ENCODE data around the gene HAT1. TPM values are rescaled to one million over a fixed set of nuclear protein-coding genes. Genes with fewer than 3 reads are reported as not detected.

HAT1 gene
- total and polyA plus RNA-seq, 10 of the 15 experiments (the other 5 are each of a cell fraction or from before 2014, with no cell fraction given), result 60.0 to 225 (median 130) TPM

DNA sequence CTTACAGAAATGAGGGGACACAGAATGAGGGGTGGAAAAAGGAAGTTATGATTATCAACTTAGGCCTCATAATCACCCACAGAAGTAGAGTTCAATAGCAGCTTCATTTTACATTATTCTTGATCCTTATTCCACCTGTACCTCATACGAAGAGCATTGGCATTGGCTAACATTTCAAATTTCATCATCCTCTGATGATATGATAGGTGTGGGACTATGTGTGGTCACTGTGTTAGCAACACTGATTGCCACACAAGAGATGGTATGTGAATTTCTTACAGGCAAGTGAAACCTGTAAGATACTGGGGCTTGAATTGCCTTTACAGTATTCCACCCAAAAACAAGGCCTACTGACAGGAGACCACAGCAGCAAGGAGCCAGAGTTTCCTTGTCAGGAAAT lies 14.0 kb upstream of the HAT1 start (continued):
- TF ChIP-seq, protein P1, sequence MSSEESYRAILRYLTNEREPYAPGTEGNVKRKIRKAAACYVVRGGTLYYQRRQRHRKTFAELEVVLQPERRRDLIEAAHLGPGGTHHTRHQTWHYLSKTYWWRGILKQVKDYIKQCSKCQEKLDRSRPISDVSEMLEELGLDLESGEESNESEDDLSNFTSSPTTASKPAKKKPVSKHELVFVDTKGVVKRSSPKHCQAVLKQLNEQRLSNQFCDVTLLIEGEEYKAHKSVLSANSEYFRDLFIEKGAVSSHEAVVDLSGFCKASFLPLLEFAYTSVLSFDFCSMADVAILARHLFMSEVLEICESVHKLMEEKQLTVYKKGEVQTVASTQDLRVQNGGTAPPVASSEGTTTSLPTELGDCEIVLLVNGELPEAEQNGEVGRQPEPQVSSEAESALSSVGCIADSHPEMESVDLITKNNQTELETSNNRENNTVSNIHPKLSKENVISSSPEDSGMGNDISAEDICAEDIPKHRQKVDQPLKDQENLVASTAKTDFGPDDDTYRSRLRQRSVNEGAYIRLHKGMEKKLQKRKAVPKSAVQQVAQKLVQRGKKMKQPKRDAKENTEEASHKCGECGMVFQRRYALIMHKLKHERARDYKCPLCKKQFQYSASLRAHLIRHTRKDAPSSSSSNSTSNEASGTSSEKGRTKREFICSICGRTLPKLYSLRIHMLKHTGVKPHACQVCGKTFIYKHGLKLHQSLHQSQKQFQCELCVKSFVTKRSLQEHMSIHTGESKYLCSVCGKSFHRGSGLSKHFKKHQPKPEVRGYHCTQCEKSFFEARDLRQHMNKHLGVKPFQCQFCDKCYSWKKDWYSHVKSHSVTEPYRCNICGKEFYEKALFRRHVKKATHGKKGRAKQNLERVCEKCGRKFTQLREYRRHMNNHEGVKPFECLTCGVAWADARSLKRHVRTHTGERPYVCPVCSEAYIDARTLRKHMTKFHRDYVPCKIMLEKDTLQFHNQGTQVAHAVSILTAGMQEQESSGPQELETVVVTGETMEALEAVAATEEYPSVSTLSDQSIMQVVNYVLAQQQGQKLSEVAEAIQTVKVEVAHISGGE (CRISPR knock-in tag; IDR thresholded peaks at IDR 0.05), result no peak
- TF ChIP-seq BACH1 (IDR thresholded peaks at IDR 0.05; ENCODE audit: borderline replicate concordance), result no peak
- TF ChIP-seq HDAC6 (IDR thresholded peaks at IDR 0.05; ENCODE audit: unreplicated experiment), result no peak
- no peak for TF ChIP-seq NFYB (IDR thresholded peaks at IDR 0.05; ENCODE audit: insufficient read depth, low read depth, low read length)
- TF ChIP-seq CHD2 (IDR thresholded peaks at IDR 0.05; ENCODE audit: borderline replicate concordance, low read depth, low read length), result no peak
- TF ChIP-seq, protein P2, sequence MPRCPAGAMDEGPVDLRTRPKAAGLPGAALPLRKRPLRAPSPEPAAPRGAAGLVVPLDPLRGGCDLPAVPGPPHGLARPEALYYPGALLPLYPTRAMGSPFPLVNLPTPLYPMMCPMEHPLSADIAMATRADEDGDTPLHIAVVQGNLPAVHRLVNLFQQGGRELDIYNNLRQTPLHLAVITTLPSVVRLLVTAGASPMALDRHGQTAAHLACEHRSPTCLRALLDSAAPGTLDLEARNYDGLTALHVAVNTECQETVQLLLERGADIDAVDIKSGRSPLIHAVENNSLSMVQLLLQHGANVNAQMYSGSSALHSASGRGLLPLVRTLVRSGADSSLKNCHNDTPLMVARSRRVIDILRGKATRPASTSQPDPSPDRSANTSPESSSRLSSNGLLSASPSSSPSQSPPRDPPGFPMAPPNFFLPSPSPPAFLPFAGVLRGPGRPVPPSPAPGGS (IDR thresholded peaks at IDR 0.05; ENCODE audit: borderline replicate concordance, insufficient read depth, low read depth, low read length, poor library complexity, severe bottlenecking), result no peak

DNA sequence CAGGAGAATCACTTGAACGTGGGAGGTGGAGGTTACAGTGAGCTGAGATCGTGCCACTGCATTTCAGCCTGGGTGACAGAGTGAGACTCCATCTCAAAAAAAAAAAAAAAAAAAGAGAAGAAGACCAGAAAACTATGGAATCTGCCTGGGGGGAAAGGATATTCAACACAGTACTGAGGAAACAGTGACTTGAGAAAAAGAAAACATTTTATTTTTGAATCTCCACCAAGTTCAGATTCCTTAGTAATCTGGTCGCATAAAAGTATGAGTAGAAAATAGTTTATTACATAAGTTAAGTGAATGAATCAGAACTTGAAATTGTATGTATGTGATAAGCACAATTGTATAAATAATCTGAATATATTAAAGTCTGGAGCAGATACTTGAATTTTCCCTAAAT lies 13.0 kb upstream of the HAT1 start:
- ATAC-seq, result no peak
- POLR2A ChIA-PET, result interaction anchor here (0.6 kb wide), 1 partner anchor 79 kb away, joined by 4 read pairs; no protein-coding TSS in a partner anchor
- no peaks in the 10 kb centered on the region for H3K79me2 ChIP-seq (ENCODE audit: control insufficient read depth, insufficient read depth, low read length)
- no peak overlapping the region for H3K4me3 ChIP-seq
- in situ Hi-C loops (cut with MboI) (no loop called here), intact Hi-C loops (cut with micrococcal nuclease; ENCODE audit: unreplicated experiment) (no loop called here)
- no TSS peak for BruUV-seq (replicated peaks)
- no peaks in the 10 kb centered on the region for H3K36me3 ChIP-seq (ENCODE audit: control insufficient read depth in 2 of 2, insufficient read depth in 2 of 2, low read length in 1 of 2)
- CTCF ChIA-PET, result no interaction called here
- no peak for FAIRE-seq
- WGBS (ENCODE audit: insufficient coverage, insufficient replicate concordance, low lambda C conversion rate, missing lambda C conversion rate), result 93% methylated on average over 2 of the region's 3 CpGs
- RAD21 ChIA-PET (ENCODE audit: unreplicated experiment), result interaction anchor here (0.7 kb wide), 1 partner anchor 1235 kb away, joined by 3 read pairs; no protein-coding TSS in a partner anchor
- no peaks in the 10 kb centered on the region for H3K9me3 ChIP-seq (replicated peaks; ENCODE audit: control insufficient read depth, insufficient read depth, low read length)
- SMC1A ChIA-PET (ENCODE audit: uncharacterized antibody, unreplicated experiment), result no interaction called here
- H3K27ac ChIP-seq (ENCODE audit: control insufficient read depth, insufficient read depth), result no peak overlapping the region
- H3K4me1 ChIP-seq (ENCODE audit: control insufficient read depth, insufficient read depth, low read length), result no peaks in the 10 kb centered on the region
- H3K9ac ChIP-seq (ENCODE audit: control insufficient read depth, insufficient read depth, low read length), result no peak overlapping the region
- no peaks in the 10 kb centered on the region for H3K27me3 ChIP-seq (replicated peaks in 1 of 2; ENCODE audit: control insufficient read depth in 2 of 2, insufficient read depth in 2 of 2, low read length in 1 of 2)
- H2AFZ ChIP-seq (ENCODE audit: control insufficient read depth, low read depth, low read length), result no peak overlapping the region
- DNase-seq (ENCODE audit: low read depth, low spot score), result no peak
- no peak overlapping the region for H3K4me2 ChIP-seq (ENCODE audit: control insufficient read depth, insufficient read depth)
- no peaks in the 10 kb centered on the region for H4K20me1 ChIP-seq (ENCODE audit: control insufficient read depth, insufficient read depth)
- no peak for TF ChIP-seq NFIC (IDR thresholded peaks at IDR 0.05; ENCODE audit: low read depth, low read length)
- TF ChIP-seq GABPA (IDR thresholded peaks at IDR 0.05; ENCODE audit: low read depth), result no peak
- no peak for TF ChIP-seq CBX3 (IDR thresholded peaks at IDR 0.05; ENCODE audit: borderline replicate concordance, low read depth)
- no peak for TF ChIP-seq CBFB (IDR thresholded peaks at IDR 0.05; ENCODE audit: low read depth)
- TF ChIP-seq STAT1 (conservative IDR thresholded peaks at IDR 0.05), result no peak
- TF ChIP-seq, protein P3, sequence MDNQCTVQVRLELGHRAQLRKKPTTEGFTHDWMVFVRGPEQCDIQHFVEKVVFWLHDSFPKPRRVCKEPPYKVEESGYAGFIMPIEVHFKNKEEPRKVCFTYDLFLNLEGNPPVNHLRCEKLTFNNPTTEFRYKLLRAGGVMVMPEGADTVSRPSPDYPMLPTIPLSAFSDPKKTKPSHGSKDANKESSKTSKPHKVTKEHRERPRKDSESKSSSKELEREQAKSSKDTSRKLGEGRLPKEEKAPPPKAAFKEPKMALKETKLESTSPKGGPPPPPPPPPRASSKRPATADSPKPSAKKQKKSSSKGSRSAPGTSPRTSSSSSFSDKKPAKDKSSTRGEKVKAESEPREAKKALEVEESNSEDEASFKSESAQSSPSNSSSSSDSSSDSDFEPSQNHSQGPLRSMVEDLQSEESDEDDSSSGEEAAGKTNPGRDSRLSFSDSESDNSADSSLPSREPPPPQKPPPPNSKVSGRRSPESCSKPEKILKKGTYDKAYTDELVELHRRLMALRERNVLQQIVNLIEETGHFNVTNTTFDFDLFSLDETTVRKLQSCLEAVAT (IDR thresholded peaks at IDR 0.05), result no peak
- TF ChIP-seq MEF2A (IDR thresholded peaks at IDR 0.05; ENCODE audit: insufficient read depth, low read depth, low read length), result no peak
